MM.1S (cell line): ENCODE data around the gene BCAS2.

Experiments
- CTCF ChIP-seq: fragments of 300-600 bp; sonication (generic); IDR thresholded peaks from 2 replicates; pipeline ENCODE4 v1.5.1; 2016; ENCODE audit warnings: antibody characterized with exemption, low read length, mixed read lengths
- EZH2 ChIP-seq: fragments of 300-600 bp; sonication (generic); optimal IDR thresholded peaks from 2 replicates; pipeline ENCODE3; 2017; ENCODE audit warnings: low read depth, mild to moderate bottlenecking, antibody characterized with exemption, low read length, mixed read lengths
- EZH2phosphoT487 ChIP-seq: fragments of 300-600 bp; sonication (generic); IDR thresholded peaks from 2 replicates; pipeline ENCODE4 v1.6.1; 2018; ENCODE audit warnings: antibody characterized with exemption, low read length

GRCh38 chr1:114609826-114610225 lies 28.4 kb upstream of the BCAS2 start:
- no peak for TF ChIP-seq CTCF
- TF ChIP-seq EZH2phosphoT487 = no peak
- TF ChIP-seq EZH2 = no peak
